ENCODE measurements around the gene GLIPR2. TPM values are rescaled to one million over a fixed set of nuclear protein-coding genes. Genes with fewer than 3 reads are reported as not detected.

The GLIPR2 gene
- total and polyA plus RNA-seq, 10 donors = 25.2 to 72.1 (median 37.0) TPM

DNA sequence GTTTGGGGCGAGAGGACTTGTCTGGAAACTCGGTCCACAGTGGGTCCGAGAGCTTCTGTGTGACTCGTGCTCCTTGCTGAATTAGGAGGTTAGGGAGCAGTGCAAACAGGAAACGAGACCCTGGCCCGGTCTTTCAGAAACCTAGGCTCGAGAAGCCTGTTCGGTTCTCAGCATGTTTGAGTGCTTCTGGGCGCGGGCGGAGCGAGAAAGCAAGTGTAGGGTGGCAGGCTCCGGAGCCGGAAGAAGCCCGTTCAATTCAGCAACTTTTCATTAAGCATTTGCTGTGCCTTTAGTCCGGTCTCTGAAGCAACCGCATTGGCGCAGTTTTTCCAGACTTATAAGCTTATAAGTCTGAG, 54.7 kb downstream of the GLIPR2 start:
- Histone ChIP-seq H3K27ac (peak overlapping the region; percentile 88 to 97 (median 91)), H3K27me3 (replicated peaks in 1 of 7) (no peaks in the 10 kb centered on the region), H3K4me3 (peak overlapping the region; percentile 77 to 99 (median 95)), H3K9me3 (no peaks in the 10 kb centered on the region), H3K36me3 (peaks cover 0 to 25% (median 0%) of the 10 kb centered on the region in 6 donors), H3K4me1 (peaks cover 22 to 73% (median 46%) of the 10 kb centered on the region in 6 donors)
- DNase-seq = peak; percentile 86
- intact Hi-C loops (cut with DNase I; ENCODE audit: low total_unique reads) = no loop called here
- TF ChIP-seq POLR2AphosphoS5 (IDR thresholded peaks at IDR 0.05) (no peak), CTCF (IDR thresholded peaks at IDR 0.05 in 8 of 11, conservative IDR thresholded peaks at IDR 0.05 in 3 of 11) (no peak), POLR2A (IDR thresholded peaks at IDR 0.05) (no peak)
- 0 to 1% (median 0%) methylated on average over 16 to 18 of the region's 18 CpGs for WGBS, 5 donors

GRCh38 chr9:36191686-36192085, 55.2 kb downstream of the GLIPR2 start:
- H3K36me3 ChIP-seq = peaks cover 0 to 29% (median 0%) of the 10 kb centered on the region in 6 donors
- no peaks in the 10 kb centered on the region for H3K9me3 ChIP-seq
- TF ChIP-seq POLR2A (IDR thresholded peaks at IDR 0.05) = no peak
- no peak for TF ChIP-seq CTCF (IDR thresholded peaks at IDR 0.05 in 8 of 11, conservative IDR thresholded peaks at IDR 0.05 in 3 of 11)
- TF ChIP-seq POLR2AphosphoS5 (IDR thresholded peaks at IDR 0.05) = no peak
- no peaks in the 10 kb centered on the region for H3K27me3 ChIP-seq (replicated peaks in 1 of 7)
- peak overlapping the region; percentile 77 to 99 (median 95) for H3K4me3 ChIP-seq
- DNase-seq = no peak
- peaks cover 22 to 77% (median 47%) of the 10 kb centered on the region in 6 donors for H3K4me1 ChIP-seq
- 1 to 2% (median 1%) methylated on average over 7 of the region's 7 CpGs for WGBS, 5 donors
- intact Hi-C loops (cut with DNase I; ENCODE audit: low total_unique reads) = no loop called here
- H3K27ac ChIP-seq = peak overlapping the region in 7 of 8 donors; percentile 88 to 97 (median 91)

- Histone ChIP-seq H3K9me3 (no peaks in the 10 kb centered on the region), H3K36me3 (peaks cover 0 to 35% (median 0%) of the 10 kb centered on the region in 6 donors), H3K4me1 (peaks cover 22 to 77% (median 48%) of the 10 kb centered on the region in 6 donors), H3K27me3 (replicated peaks in 1 of 7) (no peaks in the 10 kb centered on the region), H3K27ac (peak overlapping the region in 2 of 8 donors; percentile 43 to 97), H3K4me3 (peak overlapping the region; percentile 77 to 99 (median 95))
- WGBS, 5 donors = 61 to 74% (median 72%) methylated on average over 4 of the region's 4 CpGs
- intact Hi-C loops (cut with DNase I; ENCODE audit: low total_unique reads) = no loop called here
- TF ChIP-seq POLR2A (IDR thresholded peaks at IDR 0.05) (no peak), CTCF (IDR thresholded peaks at IDR 0.05 in 8 of 11, conservative IDR thresholded peaks at IDR 0.05 in 3 of 11) (no peak), POLR2AphosphoS5 (IDR thresholded peaks at IDR 0.05) (no peak)
- no peak for DNase-seq
Observed at GRCh38 chr9:36192196-36192595, 55.7 kb downstream of the GLIPR2 start.

DNA sequence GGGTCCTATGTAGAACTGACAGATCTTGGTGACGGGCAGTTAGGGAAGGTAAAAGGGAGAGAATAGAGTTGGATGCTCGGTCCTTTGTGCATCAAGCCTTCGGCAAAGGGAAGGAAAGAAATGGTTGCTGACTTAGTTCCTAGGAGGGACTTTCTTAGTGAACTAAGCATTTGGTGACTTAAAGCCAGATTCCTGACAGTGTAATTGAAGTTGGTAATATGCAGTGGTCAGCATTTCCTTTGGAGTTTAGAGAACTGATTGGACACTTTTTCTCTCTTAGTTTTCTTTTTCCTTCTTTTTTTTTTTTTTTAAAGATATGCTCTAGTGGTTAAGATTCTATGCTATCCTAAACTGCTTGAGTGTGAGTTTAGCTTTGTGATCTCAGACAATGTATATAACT, 56.5 kb downstream of the GLIPR2 start:
- no peaks in the 10 kb centered on the region for H3K9me3 ChIP-seq
- H3K4me3 ChIP-seq = peak overlapping the region in 6 of 8 donors; percentile 77 to 99 (median 95)
- peaks cover 22 to 76% (median 48%) of the 10 kb centered on the region in 6 donors for H3K4me1 ChIP-seq
- peaks cover 0 to 43% (median 6%) of the 10 kb centered on the region in 6 donors for H3K36me3 ChIP-seq
- H3K27ac ChIP-seq = peak overlapping the region in 2 of 8 donors; percentile 43 to 97
- intact Hi-C loops (cut with DNase I; ENCODE audit: low total_unique reads) = no loop called here
- H3K27me3 ChIP-seq (replicated peaks in 1 of 7) = no peaks in the 10 kb centered on the region
- DNase-seq = no peak
- WGBS, 5 donors = 49 to 59% (median 53%) methylated on average over 3 of the region's 3 CpGs
- TF ChIP-seq POLR2A (IDR thresholded peaks at IDR 0.05) = no peak
- TF ChIP-seq POLR2AphosphoS5 (IDR thresholded peaks at IDR 0.05) = no peak
- no peak for TF ChIP-seq CTCF (IDR thresholded peaks at IDR 0.05 in 8 of 11, conservative IDR thresholded peaks at IDR 0.05 in 3 of 11)
